Measurements from ENCODE around the gene ARID4B.

Gene ARID4B

DNA sequence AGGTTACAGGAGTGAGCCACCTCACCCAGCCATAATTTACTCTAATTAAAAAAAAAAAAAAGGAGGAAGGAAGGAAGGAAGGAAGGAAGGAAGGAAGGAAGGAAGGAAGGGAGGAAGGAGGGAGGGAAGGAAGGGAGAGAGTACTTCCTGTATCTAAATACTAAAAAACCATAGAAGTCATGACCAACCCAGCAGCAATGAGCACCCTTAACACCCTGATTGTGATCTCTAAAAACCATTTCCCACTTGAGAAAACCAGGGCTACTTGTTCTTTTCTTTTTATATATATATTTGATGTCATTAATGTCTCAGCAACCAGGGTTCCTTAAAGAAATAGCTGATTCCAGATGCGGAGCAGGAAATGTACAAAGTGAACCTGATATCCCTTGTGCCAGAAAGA, 31.2 kb downstream of the ARID4B start:
- DNase-seq (ENCODE audit: low spot score) = no peak
- TF ChIP-seq, protein P1, sequence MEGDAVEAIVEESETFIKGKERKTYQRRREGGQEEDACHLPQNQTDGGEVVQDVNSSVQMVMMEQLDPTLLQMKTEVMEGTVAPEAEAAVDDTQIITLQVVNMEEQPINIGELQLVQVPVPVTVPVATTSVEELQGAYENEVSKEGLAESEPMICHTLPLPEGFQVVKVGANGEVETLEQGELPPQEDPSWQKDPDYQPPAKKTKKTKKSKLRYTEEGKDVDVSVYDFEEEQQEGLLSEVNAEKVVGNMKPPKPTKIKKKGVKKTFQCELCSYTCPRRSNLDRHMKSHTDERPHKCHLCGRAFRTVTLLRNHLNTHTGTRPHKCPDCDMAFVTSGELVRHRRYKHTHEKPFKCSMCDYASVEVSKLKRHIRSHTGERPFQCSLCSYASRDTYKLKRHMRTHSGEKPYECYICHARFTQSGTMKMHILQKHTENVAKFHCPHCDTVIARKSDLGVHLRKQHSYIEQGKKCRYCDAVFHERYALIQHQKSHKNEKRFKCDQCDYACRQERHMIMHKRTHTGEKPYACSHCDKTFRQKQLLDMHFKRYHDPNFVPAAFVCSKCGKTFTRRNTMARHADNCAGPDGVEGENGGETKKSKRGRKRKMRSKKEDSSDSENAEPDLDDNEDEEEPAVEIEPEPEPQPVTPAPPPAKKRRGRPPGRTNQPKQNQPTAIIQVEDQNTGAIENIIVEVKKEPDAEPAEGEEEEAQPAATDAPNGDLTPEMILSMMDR (IDR thresholded peaks at IDR 0.05) = no peak
- H3K4me3 ChIP-seq = no peak overlapping the region
- H3K27ac ChIP-seq = no peak overlapping the region

DNA sequence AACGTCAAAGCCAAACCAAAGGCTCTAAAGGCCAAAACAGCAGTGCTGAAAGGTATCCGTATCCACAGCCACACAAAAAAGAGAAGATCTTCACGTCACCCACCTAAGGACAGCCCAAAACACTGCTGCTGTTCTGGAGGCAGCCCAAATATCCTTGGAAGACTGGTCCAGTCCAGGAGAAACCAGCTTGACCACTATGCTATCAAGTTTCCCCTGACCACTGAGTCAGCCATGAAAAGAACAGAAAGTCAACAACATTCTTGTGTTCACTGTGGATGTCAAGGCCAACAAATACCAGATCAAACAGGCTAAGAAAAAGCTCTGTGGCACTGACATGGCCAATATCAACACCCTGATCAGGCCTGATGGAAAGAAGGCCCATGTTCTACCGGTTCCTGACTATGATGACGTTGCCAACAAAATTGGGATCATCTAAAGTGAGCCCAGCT, 32.1 kb downstream of the ARID4B start:
- TF ChIP-seq, protein P1 (IDR thresholded peaks at IDR 0.05) = no peak
- Histone ChIP-seq H3K4me3 (no peak overlapping the region), H3K27ac (no peak overlapping the region)
- DNase-seq (ENCODE audit: low spot score) = no peak

DNA sequence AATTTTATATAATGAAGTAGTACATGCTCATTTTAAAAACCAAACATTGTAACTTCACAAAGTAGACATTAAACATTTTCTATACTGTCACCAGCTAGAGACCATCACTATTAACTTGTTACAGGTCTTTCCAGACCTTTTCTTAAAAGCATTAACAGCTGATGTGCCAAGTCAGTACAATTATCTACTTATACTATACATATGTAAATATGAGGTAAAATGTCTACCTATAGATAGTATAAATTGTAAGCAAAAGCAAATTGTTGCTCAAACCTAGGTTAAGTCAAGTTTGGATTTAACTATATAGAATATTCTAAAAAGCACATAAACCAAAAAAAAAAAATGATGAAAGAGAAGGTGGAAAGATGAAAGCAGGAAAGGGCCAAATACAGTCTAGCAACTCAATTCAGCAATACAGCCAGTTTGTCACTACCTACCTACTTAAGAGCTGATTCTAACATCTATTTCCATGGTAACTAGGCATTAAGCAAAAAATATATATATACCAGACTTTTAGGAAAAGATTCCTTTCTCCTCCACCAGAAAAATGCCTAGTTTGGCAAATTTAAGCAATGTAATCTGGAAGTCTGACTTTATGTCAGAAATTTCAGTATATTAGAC, 34.5 kb downstream of the ARID4B start:
- Histone ChIP-seq H3K4me3 (no peak overlapping the region), H3K27ac (no peak overlapping the region)
- TF ChIP-seq, protein P1 (IDR thresholded peaks at IDR 0.05) = no peak
- no peak for DNase-seq (ENCODE audit: low spot score)

DNA sequence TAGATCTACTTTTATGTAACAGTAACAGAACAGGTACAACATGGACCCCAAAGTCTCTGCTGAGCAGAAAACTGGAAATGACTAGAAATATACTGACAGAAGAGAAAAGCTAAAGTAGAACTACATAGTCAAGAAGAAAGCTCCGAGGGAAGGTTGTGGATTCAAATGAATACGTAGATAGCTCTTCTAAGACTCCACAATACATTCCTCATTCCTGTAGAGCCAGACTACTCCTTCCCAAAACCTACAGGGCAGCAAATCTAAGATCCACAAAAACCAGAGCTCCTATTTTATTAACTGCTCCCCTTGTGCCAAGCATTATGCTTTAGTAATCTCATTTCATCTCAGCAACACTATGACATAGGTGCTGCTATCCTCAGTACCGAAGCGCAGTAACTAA, 35.2 kb downstream of the ARID4B start:
- DNase-seq (ENCODE audit: low spot score) = no peak
- H3K27ac ChIP-seq = no peak overlapping the region
- TF ChIP-seq, protein P1 (IDR thresholded peaks at IDR 0.05) = no peak
- H3K4me3 ChIP-seq = no peak overlapping the region

DNA sequence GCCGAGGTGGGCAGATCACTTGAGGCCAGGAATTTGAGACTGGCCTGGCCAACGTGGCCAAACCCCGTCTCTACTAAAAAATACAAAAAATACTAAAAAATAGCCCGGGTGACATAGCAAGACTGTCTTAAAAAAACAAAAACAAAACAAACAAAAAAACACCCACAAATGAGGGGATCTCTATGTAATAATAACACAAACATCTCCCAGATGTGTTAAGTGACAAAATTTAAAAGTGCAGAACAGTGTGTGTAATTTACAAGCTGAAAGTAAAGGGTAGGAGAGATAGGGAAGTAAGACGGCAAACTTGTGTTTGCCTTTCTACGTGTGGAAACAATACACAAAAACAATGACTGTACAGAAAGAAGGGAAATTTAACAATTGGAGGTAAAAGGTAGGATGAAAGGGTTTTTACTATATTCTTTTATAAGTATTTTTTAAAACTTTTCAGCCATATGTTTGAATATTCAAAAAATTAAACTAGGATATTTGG, 36.3 kb downstream of the ARID4B start:
- H3K27ac ChIP-seq = no peak overlapping the region

DNA sequence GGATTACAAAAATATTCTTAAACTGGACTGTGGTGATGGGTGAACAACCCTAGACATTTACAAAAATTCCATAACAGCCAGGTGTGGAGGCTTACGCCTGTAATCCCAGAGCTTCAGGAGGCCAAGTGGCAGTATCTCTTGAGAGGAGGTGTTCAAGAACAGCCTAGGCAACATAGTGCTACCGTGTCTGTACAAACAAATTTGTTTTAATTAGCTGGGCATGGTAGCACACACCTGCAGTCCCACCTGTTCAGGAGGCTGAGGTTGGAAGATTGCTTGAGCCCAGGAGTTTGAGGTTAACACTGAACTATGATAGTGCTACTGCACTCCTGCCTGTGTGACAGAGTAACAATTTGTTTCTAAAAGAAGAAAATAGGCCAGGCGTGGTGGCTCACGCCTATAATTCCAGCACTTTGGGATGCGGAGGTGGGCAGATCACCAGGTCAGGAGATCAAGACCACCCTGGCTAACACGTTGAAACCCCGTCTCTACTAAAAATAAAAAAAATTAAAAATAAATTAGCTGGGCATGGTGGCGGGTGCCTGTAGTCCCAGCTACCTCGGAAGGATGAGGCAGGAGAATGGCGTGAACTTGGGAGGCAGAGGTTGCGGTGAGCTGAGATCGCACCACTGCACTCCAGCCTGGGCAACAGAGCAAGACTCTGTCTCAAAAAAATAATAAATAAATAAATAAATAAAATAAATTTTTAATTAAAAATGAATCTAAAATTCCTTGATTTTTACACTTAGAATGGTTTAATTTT, 37.1 kb downstream of the ARID4B start:
- no peak overlapping the region for H3K27ac ChIP-seq
- no peak overlapping the region for H3K4me3 ChIP-seq
- TF ChIP-seq, protein P1 (IDR thresholded peaks at IDR 0.05) = no peak
- DNase-seq (ENCODE audit: low spot score) = no peak

More for the DNA sequence above, 36.3 kb downstream of the ARID4B start:
- TF ChIP-seq, protein P1 (IDR thresholded peaks at IDR 0.05) = no peak
- H3K4me3 ChIP-seq = no peak overlapping the region
- DNase-seq (ENCODE audit: low spot score) = no peak

All from coronary artery (tissue), 2 donors.